H9 (cell line): ENCODE measurements around the gene PDCD4. TPM values are rescaled to one million over a fixed set of nuclear protein-coding genes. Genes with fewer than 3 reads are reported as not detected.

ENCODE experiments used
- DNase-seq: peaks from one replicate; pipeline ENCODE4 v3.0.0-alpha.2; 2017
- H2AFZ ChIP-seq: one replicate; pipeline ENCODE4 v1.6.1; 2013; ENCODE audit warnings: mild to moderate bottlenecking, low read length, control low read depth, moderate library complexity
- H2AK5ac ChIP-seq: 2 replicates; pipeline ENCODE4 v1.6.1; 2013; ENCODE audit warnings: low read length, control low read depth, mixed read lengths; ENCODE audit not compliant: insufficient read length
- H2BK120ac ChIP-seq: one replicate; pipeline ENCODE4 v1.6.1; 2013; ENCODE audit warnings: low read depth, mild to moderate bottlenecking, low read length, control low read depth, inconsistent platforms; ENCODE audit not compliant: poor library complexity, severe bottlenecking
- H2BK12ac ChIP-seq: 2 replicates; pipeline ENCODE4 v1.6.1; 2013; ENCODE audit warnings: low read length, control low read depth, mixed read lengths, low read depth; ENCODE audit not compliant: insufficient read length
- H2BK15ac ChIP-seq: 2 replicates; pipeline ENCODE4 v1.6.1; 2013; ENCODE audit warnings: low read depth, low read length, control low read depth
- H2BK20ac ChIP-seq: one replicate; pipeline ENCODE4 v1.6.1; 2013; ENCODE audit warnings: low read depth, mild to moderate bottlenecking, low read length, control low read depth, inconsistent platforms; ENCODE audit not compliant: poor library complexity, severe bottlenecking
- H2BK5ac ChIP-seq: 2 replicates; pipeline ENCODE4 v1.6.1; 2013; ENCODE audit warnings: low read length, control low read depth, mixed read lengths; ENCODE audit not compliant: insufficient read length
- H3K14ac ChIP-seq: 2 replicates; pipeline ENCODE4 v1.6.1; 2013; ENCODE audit warnings: low read length, control low read depth; ENCODE audit not compliant: insufficient read depth
- H3K18ac ChIP-seq: 2 replicates; pipeline ENCODE4 v1.6.1; 2013; ENCODE audit warnings: low read depth, mild to moderate bottlenecking, mixed read lengths, low read length, control low read depth; ENCODE audit not compliant: insufficient read length
- H3K23ac ChIP-seq: 2 replicates; pipeline ENCODE4 v1.6.1; 2013; ENCODE audit warnings: low read length, control low read depth, mixed read lengths, low read depth; ENCODE audit not compliant: insufficient read length
- H3K23me2 ChIP-seq: 2 replicates; pipeline ENCODE4 v1.6.1; 2013; ENCODE audit warnings: low read depth, mild to moderate bottlenecking, mixed read lengths, low read length, control low read depth; ENCODE audit not compliant: insufficient read length, poor library complexity, severe bottlenecking
- H3K27ac ChIP-seq: 2 replicates; pipeline ENCODE4 v1.5.1; 2013; ENCODE audit warnings: low read length, control low read depth, mixed read lengths, low read depth; ENCODE audit not compliant: insufficient read length
- H3K27me3 ChIP-seq: 2 replicates; pipeline ENCODE4 v1.6.1; 2013; ENCODE audit warnings: low read length, control low read depth, inconsistent platforms; ENCODE audit not compliant: insufficient read depth
- H3K4ac ChIP-seq: 2 replicates; pipeline ENCODE4 v1.6.1; 2013; ENCODE audit warnings: low read depth, mild to moderate bottlenecking, control low read depth, inconsistent platforms, low read length, moderate library complexity
- H3K4me1 ChIP-seq: 2 replicates; pipeline ENCODE4 v1.6.1; 2013; ENCODE audit warnings: low read length, control low read depth, inconsistent platforms; ENCODE audit not compliant: insufficient read depth
- H3K4me2 ChIP-seq: 2 replicates; pipeline ENCODE4 v1.6.1; 2013; ENCODE audit warnings: low read length, control low read depth, mixed read lengths; ENCODE audit not compliant: insufficient read length, insufficient read depth
- H3K56ac ChIP-seq: 2 replicates; pipeline ENCODE4 v1.6.1; 2013; ENCODE audit warnings: low read depth, mild to moderate bottlenecking, mixed read lengths, low read length, control low read depth; ENCODE audit not compliant: insufficient read length
- H3K79me1 ChIP-seq: 2 replicates; pipeline ENCODE4 v1.6.1; 2013; ENCODE audit warnings: low read depth, mild to moderate bottlenecking, moderate library complexity, low read length, control low read depth, inconsistent platforms; ENCODE audit not compliant: insufficient read depth, poor library complexity, severe bottlenecking
- H3K79me2 ChIP-seq: 2 replicates; pipeline ENCODE4 v1.6.1; 2013; ENCODE audit warnings: low read length, control low read depth, inconsistent platforms; ENCODE audit not compliant: insufficient read depth
- H3K9ac ChIP-seq: 2 replicates; pipeline ENCODE4 v1.6.1; 2013; ENCODE audit warnings: low read length, control low read depth, mixed read lengths; ENCODE audit not compliant: insufficient read length; ENCODE audit errors: extremely low read depth
- H3K9me3 ChIP-seq: one replicate; pipeline ENCODE4 v1.6.1; 2013; ENCODE audit warnings: low read depth, low read length, inconsistent platforms; ENCODE audit not compliant: control insufficient read depth
- H3T11ph ChIP-seq: one replicate; pipeline ENCODE4 v1.6.1; 2013; ENCODE audit warnings: mild to moderate bottlenecking, low read length, control low read depth, inconsistent platforms
- H4K20me1 ChIP-seq: one replicate; pipeline ENCODE4 v1.6.1; 2013; ENCODE audit not compliant: control insufficient read depth, insufficient read length, insufficient read depth
- H4K5ac ChIP-seq: 2 replicates; pipeline ENCODE4 v1.6.1; 2013; ENCODE audit warnings: low read depth, mild to moderate bottlenecking, mixed read lengths, low read length, control low read depth; ENCODE audit not compliant: insufficient read length
- H4K8ac ChIP-seq: replicated peaks from 2 replicates; pipeline ENCODE4 v1.6.1; 2013; ENCODE audit warnings: low read length, control low read depth, mixed read lengths, low read depth; ENCODE audit not compliant: insufficient read length
- H4K91ac ChIP-seq: 2 replicates; pipeline ENCODE4 v1.6.1; 2013; ENCODE audit warnings: low read depth, mild to moderate bottlenecking, moderate library complexity, mixed read lengths, low read length, control low read depth; ENCODE audit not compliant: insufficient read length
- H3K27ac Mint-ChIP-seq, 3 experiments: 2 replicates in 2 of 3; 3 replicates in 1 of 3; pipeline ENCODE4 v1.8.0; 2020 to 2021; ENCODE audit warnings: mixed read lengths in 3 of 3, mild to moderate bottlenecking in 1 of 3, moderate library complexity in 1 of 3
- H3K27me3 Mint-ChIP-seq: 2 replicates; pipeline ENCODE4 v1.8.0; 2021; ENCODE audit warnings: low read depth, mild to moderate bottlenecking, moderate library complexity, mixed read lengths
- H3K36me3 Mint-ChIP-seq, 3 experiments: 2 replicates in 2 of 3; 3 replicates in 1 of 3; pipeline ENCODE4 v1.8.0; 2020 to 2021; ENCODE audit warnings: low read depth in 3 of 3, mixed read lengths in 3 of 3; ENCODE audit not compliant: insufficient read depth in 1 of 3
- H3K4me1 Mint-ChIP-seq, 2 experiments: 2 replicates each; pipeline ENCODE4 v1.8.0; 2020; ENCODE audit warnings: mixed read lengths in 2 of 2
- H3K4me3 Mint-ChIP-seq, 2 experiments: 2 replicates in 1 of 2; 3 replicates in 1 of 2; pipeline ENCODE4 v1.8.0; 2020 to 2021; ENCODE audit warnings: mild to moderate bottlenecking in 2 of 2, mixed read lengths in 2 of 2, moderate library complexity in 1 of 2
- H3K9me3 Mint-ChIP-seq, 2 experiments: 2 replicates in 1 of 2; 3 replicates in 1 of 2; pipeline ENCODE4 v1.8.0; 2020; ENCODE audit warnings: mild to moderate bottlenecking in 2 of 2, mixed read lengths in 2 of 2, moderate library complexity in 1 of 2
- CTCF ChIP-seq: fragments of 200-600 bp; sonication (generic); conservative IDR thresholded peaks from 3 replicates; pipeline ENCODE4 v1.8.0; 2021; ENCODE audit warnings: antibody characterized with exemption, mild to moderate bottlenecking
- WGBS: extraction: QIAGEN DNeasy Blood & Tissue Kit; methylation state at CpG from one replicate; pipeline ENCODE4 v1.1.7; 2013; ENCODE audit warnings: missing lambda C conversion rate, low lambda C conversion rate, mixed read lengths; ENCODE audit not compliant: insufficient read length; ENCODE audit errors: extremely low coverage; 5-methylcytosine and 5-hydroxymethylcytosine counted together
- total RNA-seq: library from RNA; stranded (reverse); gene quantifications from 2 replicates; pipeline ENCODE4 v1.2.1, GENCODE V29; 2021

Gene PDCD4
- total RNA-seq, 1 experiment from 2014 or later: 29.3 TPM

GRCh38 chr10:110870823-110871297 is 868 bp upstream of the PDCD4 start:
- Histone ChIP-seq H3K27me3 (no peaks in the 10 kb centered on the region), H2BK20ac (no peak overlapping the region), H2BK12ac (peak overlapping the region; percentile 0), H3K4me2 (peak overlapping the region; percentile 51), H4K20me1 (no peaks in the 10 kb centered on the region), H2AK5ac (no peak overlapping the region), H3K23ac (no peak overlapping the region), H2BK15ac (no peak overlapping the region), H2BK5ac (no peak overlapping the region), H3K9me3 (no peaks in the 10 kb centered on the region), H3K79me2 (no peaks in the 10 kb centered on the region), H3K23me2 (peaks cover 11% of the 10 kb centered on the region), H3K27ac (no peak overlapping the region), H3K56ac (no peak overlapping the region), H3K9ac (no peak overlapping the region), H2AFZ (no peak overlapping the region), H3K79me1 (no peaks in the 10 kb centered on the region), H3T11ph (no peak overlapping the region), H3K14ac (peak overlapping the region; percentile 72; the same call in 1 of the 2 replicates), H4K8ac (no peak overlapping the region), H2BK120ac (peak overlapping the region; percentile 87), H3K18ac (peak overlapping the region; percentile 88), H3K4me1 (no peaks in the 10 kb centered on the region; the same call in 1 of the 2 replicates), H3K4ac (no peak overlapping the region; the same call in 1 of the 2 replicates), H4K5ac (peak overlapping the region; percentile 69), H4K91ac (no peak overlapping the region)
- H3K4me1 Mint-ChIP-seq: peaks cover 24 to 27% of the 10 kb centered on the region in 2 experiments
- H3K36me3 Mint-ChIP-seq: peaks cover 0 to 4% (median 0%) of the 10 kb centered on the region in 3 experiments; a peak in 1 of 7 replicates
- H3K27ac Mint-ChIP-seq: peak overlapping the region; percentile 74 to 93 (median 91)
- no CpG with 5 or more reads among the region's 13 CpGs for WGBS
- no peaks in the 10 kb centered on the region for H3K27me3 Mint-ChIP-seq
- no peak for TF ChIP-seq CTCF
- no peak for DNase-seq
- H3K4me3 Mint-ChIP-seq: peak overlapping the region; percentile 78 to 85
- no peaks in the 10 kb centered on the region; a peak in 1 of 5 replicates for H3K9me3 Mint-ChIP-seq
